Mucosa of rectum (tissue), 2 donors: Measurements from ENCODE around the gene PI16.
A peak's percentile ranks its signal among the peaks of the same experiment; 100 is the strongest.

Experiments
- H3K27ac ChIP-seq, 2 donors: one replicate each; pipeline ENCODE4 v1.7.0; 2013; ENCODE audit warnings: inconsistent platforms in 2 of 2, low read depth in 2 of 2, low read length in 2 of 2
- H3K27me3 ChIP-seq, 2 donors: one replicate each; pipeline ENCODE4 v1.7.0; 2013; ENCODE audit warnings: low read length in 2 of 2; ENCODE audit not compliant: control insufficient read depth in 2 of 2, insufficient read depth in 2 of 2
- H3K36me3 ChIP-seq, 2 donors: one replicate each; pipeline ENCODE4 v1.7.0; 2013; ENCODE audit warnings: low read length in 2 of 2; ENCODE audit not compliant: control insufficient read depth in 2 of 2, insufficient read depth in 2 of 2
- H3K4me1 ChIP-seq, 2 donors: one replicate each; pipeline ENCODE4 v1.7.0; 2013; ENCODE audit warnings: low read length in 2 of 2, mild to moderate bottlenecking in 1 of 2; ENCODE audit not compliant: control insufficient read depth in 2 of 2, insufficient read depth in 2 of 2
- H3K4me3 ChIP-seq, 2 donors: one replicate each; pipeline ENCODE4 v1.7.0; 2013; ENCODE audit warnings: low read length in 2 of 2
- H3K9ac ChIP-seq, 2 donors: one replicate each; pipeline ENCODE4 v1.7.0; 2013; ENCODE audit warnings: low read length in 2 of 2, low read depth in 1 of 2, mild to moderate bottlenecking in 1 of 2
- H3K9me3 ChIP-seq, 2 donors: one replicate each; pipeline ENCODE4 v1.7.0; 2013; ENCODE audit warnings: low read length in 2 of 2; ENCODE audit not compliant: control insufficient read depth in 2 of 2
- donor health status: healthy.
- donor health status: Normal muscosa, but diverticular disease.

PI16 gene

GRCh38 chr6:37008484-37009465 lies 54.2 kb downstream of the PI16 start:
- Histone ChIP-seq H3K9me3 (no peaks in the 10 kb centered on the region), H3K9ac (no peak overlapping the region), H3K4me1 (peaks cover 0 to 4% of the 10 kb centered on the region in 2 donors), H3K27ac (peak overlapping the region; percentile 9 to 35), H3K27me3 (no peaks in the 10 kb centered on the region), H3K4me3 (no peak overlapping the region), H3K36me3 (no peaks in the 10 kb centered on the region)

DNA sequence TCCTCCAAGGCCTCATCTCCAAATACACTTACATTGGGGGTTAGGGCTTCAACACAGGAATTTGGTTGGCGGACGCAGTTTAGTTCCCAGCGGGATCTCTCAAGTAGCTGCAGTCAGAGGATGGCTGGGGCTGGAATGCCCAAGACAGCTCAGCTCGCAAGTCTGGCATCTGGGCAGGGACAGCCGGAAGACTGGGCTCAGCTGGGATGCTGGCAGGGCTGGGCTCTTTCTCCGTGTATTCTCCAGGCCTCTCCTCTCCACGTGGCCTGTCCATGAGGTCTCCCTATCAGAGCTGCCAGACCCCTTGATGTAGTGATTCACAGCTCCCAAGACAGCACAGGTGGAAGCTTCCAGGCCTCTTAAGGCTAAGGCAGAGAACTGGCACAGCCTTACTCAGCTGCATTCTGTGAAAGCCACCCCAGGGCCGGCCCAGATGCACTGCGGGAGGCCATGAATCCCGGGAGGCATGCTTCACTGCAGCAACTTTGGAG lies 55.9 kb downstream of the PI16 start:
- peaks cover 0 to 4% of the 10 kb centered on the region in 2 donors for H3K4me1 ChIP-seq
- no peaks in the 10 kb centered on the region for H3K36me3 ChIP-seq
- H3K27ac ChIP-seq: no peak overlapping the region

GRCh38 chr6:37011656-37012378 lies 57.3 kb downstream of the PI16 start:
- H3K27ac ChIP-seq: no peak overlapping the region
- no peak overlapping the region for H3K4me3 ChIP-seq
- H3K9me3 ChIP-seq: no peaks in the 10 kb centered on the region
- no peaks in the 10 kb centered on the region for H3K27me3 ChIP-seq
- H3K9ac ChIP-seq: no peak overlapping the region
- no peaks in the 10 kb centered on the region for H3K36me3 ChIP-seq
- no peaks in the 10 kb centered on the region for H3K4me1 ChIP-seq

More for the DNA sequence above, 55.9 kb downstream of the PI16 start:
- H3K4me3 ChIP-seq: no peak overlapping the region
- no peak overlapping the region for H3K9ac ChIP-seq
- no peaks in the 10 kb centered on the region for H3K9me3 ChIP-seq
- H3K27me3 ChIP-seq: no peaks in the 10 kb centered on the region

DNA sequence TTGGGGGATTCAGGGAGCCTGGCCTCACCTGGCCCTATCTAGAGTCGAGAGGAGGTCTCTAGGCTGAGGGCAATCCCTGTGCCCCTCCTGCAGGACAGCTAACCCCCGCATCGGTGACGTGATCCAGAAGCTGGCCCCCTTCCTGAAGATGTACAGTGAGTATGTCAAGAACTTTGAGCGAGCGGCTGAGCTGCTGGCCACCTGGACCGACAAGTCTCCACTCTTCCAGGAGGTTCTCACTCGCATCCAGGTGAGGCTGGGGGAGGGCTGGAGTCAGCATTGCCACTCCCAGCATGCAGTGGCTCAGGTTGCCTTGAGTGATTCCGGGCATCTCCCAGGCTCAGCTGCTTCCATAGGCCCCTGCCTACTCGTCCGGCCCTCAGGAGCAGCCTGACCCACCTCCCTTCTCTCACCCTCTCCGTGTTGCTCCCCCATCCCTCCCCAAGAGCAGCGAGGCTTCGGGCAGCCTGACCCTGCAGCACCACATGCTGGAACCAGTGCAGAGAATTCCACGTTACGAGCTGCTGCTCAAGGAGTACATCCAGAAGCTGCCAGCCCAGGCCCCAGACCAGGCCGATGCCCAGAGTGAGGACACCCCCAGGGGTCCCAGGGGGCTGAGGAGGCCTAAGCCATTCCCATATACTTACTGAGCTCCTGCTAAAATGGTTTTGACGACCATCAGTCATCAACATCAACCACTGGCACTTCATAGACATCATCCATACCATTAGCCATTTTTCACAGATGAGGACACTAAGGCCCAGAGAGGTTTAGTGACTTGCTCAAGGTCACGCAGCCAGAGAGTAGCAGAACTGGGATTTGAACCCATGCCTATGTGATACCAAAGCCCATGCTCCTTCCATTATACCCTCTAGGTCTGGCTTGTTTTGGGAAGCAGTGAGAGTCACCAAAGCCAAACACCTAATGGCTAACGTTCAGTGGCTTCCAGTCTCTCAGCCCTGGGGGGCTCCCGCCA lies 59.3 kb downstream of the PI16 start:
- no peaks in the 10 kb centered on the region for H3K27me3 ChIP-seq
- no peaks in the 10 kb centered on the region for H3K36me3 ChIP-seq
- H3K4me3 ChIP-seq: no peak overlapping the region
- H3K27ac ChIP-seq: no peak overlapping the region
- H3K9ac ChIP-seq: no peak overlapping the region
- H3K9me3 ChIP-seq: no peaks in the 10 kb centered on the region
- peaks cover 6 to 7% of the 10 kb centered on the region in 2 donors for H3K4me1 ChIP-seq
